PC-3 (cell line): ENCODE data around the gene USP32. TPM values are rescaled to one million over a fixed set of nuclear protein-coding genes. Genes with fewer than 3 reads are reported as not detected.

Experiments
- ATAC-seq: fragments of 200-7000 bp; cut with Tn5 transposase; 2 replicates; pipeline ENCODE4 v1.9.1; 2020; ENCODE audit warnings: mild to moderate bottlenecking, moderate library complexity
- BruUV-seq: library from RNA; stranded (reverse); fragments of 400-500 nt; replicated peaks from 2 replicates; lab custom pipeline; 2021; lab: Mats Ljungman, UMichigan
- CTCF ChIA-PET: fragments of 300-600 bp; sonication (Branson Sonifier 250); formaldehyde crosslinking; loops from one replicate; lab custom pipeline; 2022; ENCODE audit warnings: antibody characterized with exemption; lab: Charles Lee
- POLR2A ChIA-PET: fragments of 300-600 bp; sonication (Branson Sonifier 250); formaldehyde crosslinking; loops from one replicate; lab custom pipeline; 2022; ENCODE audit warnings: antibody characterized with exemption; ENCODE audit not compliant: unreplicated experiment; lab: Charles Lee
- DNase-seq: peaks from one replicate; pipeline ENCODE4 v3.0.0-alpha.2; 2015
- H2AFZ ChIP-seq: fragments of 300-600 bp; sonication (generic); 2 replicates; pipeline ENCODE4 v1.6.0; 2016; ENCODE audit warnings: antibody characterized with exemption, low read length
- H3F3A ChIP-seq: fragments of 300-600 bp; sonication (generic); one replicate; pipeline ENCODE4 v1.6.0; 2017; ENCODE audit warnings: antibody characterized with exemption, low read length, control low read depth, mild to moderate bottlenecking; ENCODE audit not compliant: unreplicated experiment
- H3K27ac ChIP-seq: fragments of 300-600 bp; sonication (generic); 2 replicates; pipeline ENCODE4 v1.5.1; 2016; ENCODE audit warnings: mild to moderate bottlenecking, low read length
- H3K27me3 ChIP-seq: fragments of 300-600 bp; sonication (generic); 2 replicates; pipeline ENCODE4 v1.6.1; 2016; ENCODE audit warnings: low read length, mixed read lengths
- H3K36me3 ChIP-seq: fragments of 300-600 bp; sonication (generic); 2 replicates; pipeline ENCODE4 v1.6.1; 2016; ENCODE audit warnings: low read depth, mixed run types, low read length, mixed read lengths
- H3K4me1 ChIP-seq: fragments of 300-600 bp; sonication (generic); 2 replicates; pipeline ENCODE4 v1.5.1; 2016; ENCODE audit warnings: low read length; ENCODE audit not compliant: insufficient read depth
- H3K4me2 ChIP-seq: fragments of 300-600 bp; sonication (generic); 2 replicates; pipeline ENCODE4 v1.6.0; 2016; ENCODE audit warnings: low read length
- H3K4me3 ChIP-seq: fragments of 300-600 bp; sonication (generic); 2 replicates; pipeline ENCODE4 v1.5.1; 2016; ENCODE audit warnings: mild to moderate bottlenecking, low read length, mixed read lengths
- H3K79me2 ChIP-seq: fragments of 300-600 bp; sonication (generic); 2 replicates; pipeline ENCODE4 v1.6.1; 2017; ENCODE audit warnings: low read length, mixed read lengths
- H3K9ac ChIP-seq: fragments of 300-600 bp; sonication (generic); 2 replicates; pipeline ENCODE4 v1.6.0; 2016; ENCODE audit warnings: mild to moderate bottlenecking, low read length
- H3K9me2 ChIP-seq: fragments of 300-600 bp; sonication (generic); replicated peaks from 2 replicates; pipeline ENCODE4 v1.6.1; 2016; ENCODE audit warnings: mixed run types, low read length, mixed read lengths
- H3K9me3 ChIP-seq: fragments of 300-600 bp; sonication (generic); 2 replicates; pipeline ENCODE4 v1.6.1; 2016; ENCODE audit warnings: low read length, mixed read lengths
- H4K20me1 ChIP-seq: fragments of 300-600 bp; sonication (generic); 2 replicates; pipeline ENCODE4 v1.6.1; 2016; ENCODE audit warnings: low read length, mixed read lengths
- CTCF ChIP-seq: fragments of 300-600 bp; sonication (generic); conservative IDR thresholded peaks from 2 replicates; pipeline ENCODE4 v1.5.1; 2017; ENCODE audit warnings: antibody characterized with exemption, low read depth, mild to moderate bottlenecking, low read length
- EZH2 ChIP-seq: fragments of 300-600 bp; sonication (generic); IDR thresholded peaks from one replicate; pipeline ENCODE4 v1.6.1; 2017; ENCODE audit warnings: antibody characterized with exemption, mild to moderate bottlenecking, low read length; ENCODE audit not compliant: unreplicated experiment
- EZH2phosphoT487 ChIP-seq: fragments of 300-600 bp; sonication (generic); IDR thresholded peaks from 2 replicates; pipeline ENCODE4 v1.6.1; 2018; ENCODE audit warnings: mild to moderate bottlenecking, antibody characterized with exemption, low read length, borderline replicate concordance
- intact Hi-C: fragments of 100-400 bp; cut with micrococcal nuclease; formaldehyde crosslinking; loops from 2 replicates; pipeline ENCODE4 v1.9.0; 2023
- total RNA-seq: library from RNA; depleted of rRNA; stranded (reverse); fragments of >200 nt; gene quantifications from 2 replicates; pipeline ENCODE4 v1.2.3, GENCODE V29; 2014

Gene USP32
- total RNA-seq, 1 experiment from 2014 or later, result 34.1 TPM

GRCh38 chr17:60363700-60364405 is 28.1 kb downstream of the USP32 start:
- no TSS peak for BruUV-seq
- ATAC-seq, result no peak
- H2AFZ ChIP-seq, result no peak overlapping the region
- no peaks in the 10 kb centered on the region for H4K20me1 ChIP-seq
- no peaks in the 10 kb centered on the region for H3K9me2 ChIP-seq
- no peak overlapping the region for H3K9ac ChIP-seq
- POLR2A ChIA-PET, result interaction anchor here (0.6 kb wide), 1 partner anchor 8 kb away, joined by 4 read pairs; no protein-coding TSS in a partner anchor
- H3K4me1 ChIP-seq, result no peaks in the 10 kb centered on the region
- H3K79me2 ChIP-seq, result peaks cover 22% of the 10 kb centered on the region
- no peak for DNase-seq
- CTCF ChIA-PET, result interaction anchor here (0.6 kb wide), 1 partner anchor 27 kb away, joined by 3 read pairs; no protein-coding TSS in a partner anchor
- H3F3A ChIP-seq, result no peaks in the 10 kb centered on the region
- intact Hi-C loops, result no loop called here
- no peaks in the 10 kb centered on the region for H3K9me3 ChIP-seq
- H3K27ac ChIP-seq, result no peak overlapping the region
- H3K4me3 ChIP-seq, result no peak overlapping the region
- H3K36me3 ChIP-seq, result no peaks in the 10 kb centered on the region
- H3K4me2 ChIP-seq, result no peak overlapping the region
- no peak for TF ChIP-seq EZH2
- no peak for TF ChIP-seq CTCF
- no peak for TF ChIP-seq EZH2phosphoT487
- H3K27me3 ChIP-seq, result no peaks in the 10 kb centered on the region

- Histone ChIP-seq H3K4me1 (peaks cover 5% of the 10 kb centered on the region; the same call in 1 of the 2 replicates), H3K9me2 (no peaks in the 10 kb centered on the region), H3K27ac (no peak overlapping the region), H3K4me2 (no peak overlapping the region), H4K20me1 (no peaks in the 10 kb centered on the region), H3K36me3 (no peaks in the 10 kb centered on the region), H2AFZ (no peak overlapping the region), H3F3A (no peaks in the 10 kb centered on the region), H3K27me3 (no peaks in the 10 kb centered on the region), H3K9ac (no peak overlapping the region), H3K79me2 (peaks cover 8% of the 10 kb centered on the region), H3K9me3 (no peaks in the 10 kb centered on the region), H3K4me3 (no peak overlapping the region)
- ChIA-PET POLR2A (no interaction called here), CTCF (no interaction called here)
- no peak for ATAC-seq
- no TSS peak for BruUV-seq
- TF ChIP-seq EZH2phosphoT487, result no peak
- TF ChIP-seq EZH2, result no peak
- no peak for TF ChIP-seq CTCF
- intact Hi-C loops, result no loop called here
- no peak for DNase-seq
These were observed 29.6 kb downstream of the USP32 start for GRCh38 chr17:60362329-60362728.

GRCh38 chr17:60361889-60362288 is 30.0 kb downstream of the USP32 start:
- no peak overlapping the region for H3K4me2 ChIP-seq
- no peak overlapping the region for H3K9ac ChIP-seq
- no peak overlapping the region for H2AFZ ChIP-seq
- POLR2A ChIA-PET, result no interaction called here
- H3K9me3 ChIP-seq, result no peaks in the 10 kb centered on the region
- no peaks in the 10 kb centered on the region for H3K9me2 ChIP-seq
- H3K4me3 ChIP-seq, result no peak overlapping the region
- ATAC-seq (no peak), DNase-seq (no peak)
- H3K4me1 ChIP-seq, result peaks cover 5% of the 10 kb centered on the region; the same call in 1 of the 2 replicates
- intact Hi-C loops, result no loop called here
- H3K79me2 ChIP-seq, result peaks cover 6% of the 10 kb centered on the region
- H3F3A ChIP-seq, result no peaks in the 10 kb centered on the region
- H3K36me3 ChIP-seq, result no peaks in the 10 kb centered on the region
- no peaks in the 10 kb centered on the region for H4K20me1 ChIP-seq
- TF ChIP-seq CTCF, result no peak
- H3K27ac ChIP-seq, result no peak overlapping the region
- BruUV-seq, result no TSS peak
- no peaks in the 10 kb centered on the region for H3K27me3 ChIP-seq
- CTCF ChIA-PET, result no interaction called here
